GM12878 (cell line): Measurements from ENCODE around the gene SUGP2. TPM values are rescaled to one million over a fixed set of nuclear protein-coding genes. Genes with fewer than 3 reads are reported as not detected.

Experiments used
- BCL11A ChIP-seq: IDR thresholded peaks from 2 replicates; pipeline ENCODE4 v1.6.1; 2011; ENCODE audit warnings: low read depth, low read length
- CREM ChIP-seq: IDR thresholded peaks from 2 replicates; pipeline ENCODE4 v1.6.1; 2014; ENCODE audit warnings: antibody characterized with exemption, low read depth
- HDAC2 ChIP-seq: fragments of 200-600 bp; sonication (generic); IDR thresholded peaks from 2 replicates; pipeline ENCODE4 v1.6.1; 2017
- MXI1 ChIP-seq: fragments of 150-350 bp; IDR thresholded peaks from 2 replicates; pipeline ENCODE4 v1.6.1; 2011; ENCODE audit warnings: low read depth, mild to moderate bottlenecking, inconsistent platforms, low read length, improper control_type of control experiment
- NFXL1 ChIP-seq: fragments of 450-650 bp; IDR thresholded peaks from 2 replicates; pipeline ENCODE4 v1.6.1; 2017; ENCODE audit warnings: antibody characterized with exemption, mild to moderate bottlenecking, borderline replicate concordance
- RELB ChIP-seq: fragments of 450-650 bp; IDR thresholded peaks from 2 replicates; pipeline ENCODE4 v1.6.1; 2017; ENCODE audit warnings: low read depth, mild to moderate bottlenecking, moderate library complexity
- RUNX3 ChIP-seq: IDR thresholded peaks from 2 replicates; pipeline ENCODE4 v1.6.1; 2012; ENCODE audit warnings: low read length, inconsistent platforms
- SIN3A ChIP-seq: IDR thresholded peaks from 2 replicates; pipeline ENCODE4 v1.6.1; 2012; ENCODE audit warnings: low read depth, low read length, improper control_type of control experiment
- ZBTB11 ChIP-seq: fragments of 450-650 bp; formaldehyde crosslinking; IDR thresholded peaks from 2 replicates; pipeline ENCODE4 v1.5.0; 2022; ENCODE audit warnings: mild to moderate bottlenecking, missing genetic modification characterization
- ZNF207 ChIP-seq: fragments of 450-650 bp; IDR thresholded peaks from 2 replicates; pipeline ENCODE4 v1.6.1; 2014; ENCODE audit warnings: antibody characterized with exemption, mild to moderate bottlenecking, borderline replicate concordance
- ZNF687 ChIP-seq: fragments of 450-650 bp; IDR thresholded peaks from 2 replicates; pipeline ENCODE4 v1.6.1; 2017; ENCODE audit warnings: mild to moderate bottlenecking, moderate library complexity
- polyA plus RNA-seq, 11 experiments: library from polyadenylated mRNA; depleted of rRNA in 4 of 11; unstranded in 6 of 11; stranded (reverse) in 5 of 11; fragments of >200 nt; fragmentation: Nextera tagmentation in 4 of 11; fragmentation: Illumina TruSeq in 1 of 11; extraction: Ambion mirVana in 4 of 11; extraction: Trizol in 1 of 11; gene quantifications; 1 replicate in 1 of 11; 2 replicates in 10 of 11; pipeline versions ENCODE4 v1.2.1 to v1.2.3, GENCODE V29; 2011 to 2016; ENCODE audit warnings: inconsistent platforms in 2 of 11, missing spikeins in 2 of 11, low read depth in 1 of 11
- total RNA-seq, 4 experiments: library from RNA; depleted of rRNA in 3 of 4; stranded (reverse); fragments of >200 nt in 3 of 4; fragmentation: Illumina TruSeq in 1 of 4; extraction: Trizol in 1 of 4; gene quantifications; 2 replicates each; pipeline versions ENCODE4 v1.2.1 to v1.2.3, GENCODE V29; 2013 to 2021
- TF ChIP-seq, protein P1 (sequence below): fragments of 450-650 bp; conservative IDR thresholded peaks from 2 replicates; pipeline ENCODE4 v1.6.1; 2017; ENCODE audit warnings: mild to moderate bottlenecking, moderate library complexity
- TF ChIP-seq, protein P2 (sequence below): fragments of 150-350 bp; IDR thresholded peaks from 2 replicates; pipeline ENCODE4 v1.6.1; 2016; ENCODE audit warnings: low read depth, low read length

SUGP2 gene
- total and polyA plus RNA-seq, 10 of the 15 experiments (the other 5 are each of a cell fraction or from before 2014, with no cell fraction given) = 15.0 to 120 (median 57.2) TPM

GRCh38 chr19:19033426-19034203, at the start of gene SUGP2, which contains the start of gene ARMC6 (continued):
- TF ChIP-seq HDAC2 = peak; percentile 87; the same call in 1 of the 2 replicates
- no peak for TF ChIP-seq ZBTB11 (CRISPR knock-in tag)
- TF ChIP-seq CREM = no peak
- TF ChIP-seq ZNF687 = peak; percentile 93
- TF ChIP-seq, protein P1, sequence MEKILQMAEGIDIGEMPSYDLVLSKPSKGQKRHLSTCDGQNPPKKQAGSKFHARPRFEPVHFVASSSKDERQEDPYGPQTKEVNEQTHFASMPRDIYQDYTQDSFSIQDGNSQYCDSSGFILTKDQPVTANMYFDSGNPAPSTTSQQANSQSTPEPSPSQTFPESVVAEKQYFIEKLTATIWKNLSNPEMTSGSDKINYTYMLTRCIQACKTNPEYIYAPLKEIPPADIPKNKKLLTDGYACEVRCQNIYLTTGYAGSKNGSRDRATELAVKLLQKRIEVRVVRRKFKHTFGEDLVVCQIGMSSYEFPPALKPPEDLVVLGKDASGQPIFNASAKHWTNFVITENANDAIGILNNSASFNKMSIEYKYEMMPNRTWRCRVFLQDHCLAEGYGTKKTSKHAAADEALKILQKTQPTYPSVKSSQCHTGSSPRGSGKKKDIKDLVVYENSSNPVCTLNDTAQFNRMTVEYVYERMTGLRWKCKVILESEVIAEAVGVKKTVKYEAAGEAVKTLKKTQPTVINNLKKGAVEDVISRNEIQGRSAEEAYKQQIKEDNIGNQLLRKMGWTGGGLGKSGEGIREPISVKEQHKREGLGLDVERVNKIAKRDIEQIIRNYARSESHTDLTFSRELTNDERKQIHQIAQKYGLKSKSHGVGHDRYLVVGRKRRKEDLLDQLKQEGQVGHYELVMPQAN = peak; percentile 97
- peak; percentile 30; the same call in 1 of the 2 replicates for TF ChIP-seq ZNF207
- TF ChIP-seq, protein P2, sequence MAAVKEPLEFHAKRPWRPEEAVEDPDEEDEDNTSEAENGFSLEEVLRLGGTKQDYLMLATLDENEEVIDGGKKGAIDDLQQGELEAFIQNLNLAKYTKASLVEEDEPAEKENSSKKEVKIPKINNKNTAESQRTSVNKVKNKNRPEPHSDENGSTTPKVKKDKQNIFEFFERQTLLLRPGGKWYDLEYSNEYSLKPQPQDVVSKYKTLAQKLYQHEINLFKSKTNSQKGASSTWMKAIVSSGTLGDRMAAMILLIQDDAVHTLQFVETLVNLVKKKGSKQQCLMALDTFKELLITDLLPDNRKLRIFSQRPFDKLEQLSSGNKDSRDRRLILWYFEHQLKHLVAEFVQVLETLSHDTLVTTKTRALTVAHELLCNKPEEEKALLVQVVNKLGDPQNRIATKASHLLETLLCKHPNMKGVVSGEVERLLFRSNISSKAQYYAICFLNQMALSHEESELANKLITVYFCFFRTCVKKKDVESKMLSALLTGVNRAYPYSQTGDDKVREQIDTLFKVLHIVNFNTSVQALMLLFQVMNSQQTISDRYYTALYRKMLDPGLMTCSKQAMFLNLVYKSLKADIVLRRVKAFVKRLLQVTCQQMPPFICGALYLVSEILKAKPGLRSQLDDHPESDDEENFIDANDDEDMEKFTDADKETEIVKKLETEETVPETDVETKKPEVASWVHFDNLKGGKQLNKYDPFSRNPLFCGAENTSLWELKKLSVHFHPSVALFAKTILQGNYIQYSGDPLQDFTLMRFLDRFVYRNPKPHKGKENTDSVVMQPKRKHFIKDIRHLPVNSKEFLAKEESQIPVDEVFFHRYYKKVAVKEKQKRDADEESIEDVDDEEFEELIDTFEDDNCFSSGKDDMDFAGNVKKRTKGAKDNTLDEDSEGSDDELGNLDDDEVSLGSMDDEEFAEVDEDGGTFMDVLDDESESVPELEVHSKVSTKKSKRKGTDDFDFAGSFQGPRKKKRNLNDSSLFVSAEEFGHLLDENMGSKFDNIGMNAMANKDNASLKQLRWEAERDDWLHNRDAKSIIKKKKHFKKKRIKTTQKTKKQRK = no peak
- TF ChIP-seq NFXL1 = no peak
- TF ChIP-seq BCL11A = no peak
- peak; percentile 89 for TF ChIP-seq SIN3A
- TF ChIP-seq RUNX3 = peak; percentile 51; the same call in 1 of the 2 replicates
- peak; percentile 98 for TF ChIP-seq MXI1
- TF ChIP-seq RELB = peak; percentile 61; the same call in 1 of the 2 replicates
